CD4-positive, alpha-beta T cell treated with Interleukin-10 for 1 hour (primary cell): Measurements from ENCODE around the gene TLL2.
A peak's percentile ranks its signal among the peaks of the same experiment; 100 is the strongest.
"Not testable (repeated sequence)": the region's sequence is repeated elsewhere in the genome, so short reads cannot be mapped to it uniquely, and the experiment has no call there.

Experiments
- DNase-seq: peaks from one replicate; pipeline ENCODE4 v3.0.0-alpha.2; 2020

The TLL2 gene

GRCh38 chr10:96513698-96514561 is at the start of gene TLL2:
Gene TLL2 (minus strand): TSS chr10:96513926. CDS start chr10:96513685, 241 bp downstream.
- peak; percentile 54 for DNase-seq

DNA sequence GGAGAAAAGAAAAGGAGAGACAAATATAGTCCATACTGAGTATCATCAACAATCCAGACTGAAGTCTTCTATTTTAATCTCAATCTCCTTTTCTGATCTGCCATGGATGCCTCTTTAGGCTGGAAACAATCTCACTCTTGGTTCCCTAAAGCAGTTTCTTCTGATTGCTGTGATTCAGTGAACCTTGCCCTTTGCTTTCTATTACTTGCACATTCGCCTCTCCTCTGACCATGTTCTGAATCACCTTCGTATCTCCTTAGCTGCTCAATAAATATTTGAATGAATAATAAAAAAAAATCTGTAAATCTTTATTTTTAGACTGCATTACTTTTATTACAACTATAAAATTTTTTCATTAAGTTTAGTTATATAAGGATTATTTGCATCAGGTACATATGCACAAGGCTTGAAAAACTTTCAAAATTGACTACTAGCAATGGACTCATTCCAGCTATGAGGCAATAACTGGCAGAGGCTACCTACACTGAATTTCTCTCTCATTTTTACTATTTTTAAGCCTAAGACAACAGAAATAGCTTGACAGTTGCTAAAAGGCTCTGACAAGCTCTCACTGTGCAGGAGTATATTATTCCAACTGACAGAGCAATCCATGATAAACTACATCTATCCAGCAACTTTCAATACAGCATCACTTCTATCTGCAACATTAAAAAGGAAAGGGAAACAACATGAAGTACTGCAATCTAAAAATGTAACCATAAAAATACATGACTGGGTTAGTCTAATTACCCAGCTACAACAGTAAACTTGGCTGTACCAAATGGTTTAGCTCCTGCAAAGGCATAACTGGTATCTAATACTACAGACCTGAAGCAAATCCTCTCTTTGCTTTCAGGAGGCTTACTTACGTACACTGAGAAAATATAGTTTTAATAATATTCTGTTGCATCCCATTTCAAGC is 47.5 kb upstream of the TLL2 start:
- DNase-seq = no peak

DNA sequence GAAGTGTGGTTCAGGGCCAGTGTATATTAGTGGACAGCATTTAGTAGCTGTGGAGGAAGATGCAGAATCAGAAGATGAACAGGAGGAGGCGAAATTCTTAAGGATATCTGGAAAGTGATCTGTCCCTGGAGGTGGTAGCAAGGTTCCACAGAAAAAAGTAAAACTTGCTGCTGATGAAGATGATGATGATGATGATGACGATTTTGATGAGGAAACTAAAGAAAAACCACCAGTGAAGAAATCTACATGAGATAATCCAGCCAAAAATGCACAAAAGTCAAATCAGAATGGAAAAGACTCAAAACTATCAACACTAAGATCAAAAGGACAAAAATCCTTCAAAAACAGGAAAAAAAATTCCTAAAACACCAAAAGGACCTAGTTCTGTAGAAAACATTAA is 46.8 kb upstream of the TLL2 start:
- DNase-seq = no peak

DNA sequence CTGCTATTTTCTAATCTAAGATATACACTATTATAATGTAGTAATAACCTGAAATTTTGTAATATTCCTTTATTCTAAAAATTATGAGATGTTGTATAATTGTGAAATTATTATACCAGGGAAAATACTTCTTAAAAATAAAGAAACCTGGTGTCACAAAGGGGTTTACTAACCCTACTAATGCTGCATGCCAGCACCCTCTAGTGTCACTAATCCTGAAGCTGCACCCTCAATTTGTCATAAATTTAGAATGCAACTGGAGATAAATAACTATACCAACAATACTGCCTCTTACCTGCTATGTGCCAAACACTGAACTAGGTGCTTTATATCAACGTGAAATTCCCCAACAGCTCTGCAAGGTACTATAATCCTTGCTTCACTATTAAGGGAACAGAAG is 42.3 kb upstream of the TLL2 start:
- peak; percentile 8 for DNase-seq

- no peak for DNase-seq
Observed at GRCh38 chr10:96555330-96555729, 41.6 kb upstream of the TLL2 start.

DNA sequence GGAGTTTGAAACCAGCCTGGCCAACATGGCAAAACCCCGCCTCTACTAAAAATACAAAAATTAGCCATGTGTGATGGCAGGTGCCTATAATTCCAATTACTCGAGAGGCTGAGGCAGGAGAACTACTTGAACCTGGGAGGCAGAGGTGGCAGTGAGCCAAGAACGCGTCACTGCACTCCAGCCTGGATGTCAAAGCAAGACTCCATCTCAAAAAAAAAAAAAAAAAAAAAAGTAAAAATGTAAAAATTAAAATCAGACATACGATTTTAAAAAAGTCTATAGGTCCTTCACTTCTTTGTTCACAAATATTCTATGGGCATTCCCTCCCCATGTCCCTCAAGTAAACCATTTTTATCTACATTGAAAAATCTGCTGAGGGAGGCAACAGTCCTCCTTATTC is 34.9 kb upstream of the TLL2 start:
- no peak for DNase-seq

DNA sequence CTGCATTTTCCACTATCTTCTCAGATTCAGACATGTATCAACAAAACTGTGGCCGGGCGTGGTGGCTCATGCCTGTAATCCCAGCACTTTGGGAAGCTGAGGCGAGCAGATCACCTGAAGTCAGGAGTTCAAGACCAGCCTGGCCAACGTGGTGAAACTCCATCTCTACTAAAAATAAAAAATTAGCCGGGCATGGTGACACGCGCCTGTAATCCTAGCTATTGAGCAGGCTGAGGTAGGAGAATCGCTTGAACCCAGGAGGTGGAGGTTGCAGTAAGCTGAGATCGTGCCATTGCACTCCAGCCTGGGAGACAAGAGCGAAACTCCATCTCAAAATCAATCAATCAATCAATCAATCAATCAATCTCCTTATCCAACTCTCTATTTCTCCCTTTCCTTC is 31.8 kb upstream of the TLL2 start:
- not testable (repeated sequence) for DNase-seq

DNA sequence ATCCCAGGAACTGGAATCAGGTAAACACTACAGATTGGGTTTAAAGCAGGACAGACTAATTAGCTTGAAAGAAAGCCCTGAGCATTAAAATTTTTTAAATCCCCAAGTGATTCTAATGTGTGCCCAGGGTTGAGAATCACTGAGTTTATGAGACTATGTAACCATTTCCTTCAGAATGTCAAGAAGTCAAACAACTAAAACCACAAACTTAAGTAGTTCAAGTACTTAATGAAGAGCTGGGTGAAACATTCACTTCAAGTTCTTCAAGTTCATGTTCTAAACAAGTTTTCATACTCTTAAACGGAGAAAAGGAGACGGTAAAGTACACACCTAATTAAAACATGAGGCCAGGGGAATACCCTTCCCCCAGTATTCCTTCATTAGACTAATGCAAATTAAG is 28.2 kb upstream of the TLL2 start:
- DNase-seq = no peak

- DNase-seq = no peak
Observed at GRCh38 chr10:96540240-96540639, 26.5 kb upstream of the TLL2 start.

- DNase-seq = no peak
Observed at GRCh38 chr10:96538683-96539082, 25.0 kb upstream of the TLL2 start.

DNA sequence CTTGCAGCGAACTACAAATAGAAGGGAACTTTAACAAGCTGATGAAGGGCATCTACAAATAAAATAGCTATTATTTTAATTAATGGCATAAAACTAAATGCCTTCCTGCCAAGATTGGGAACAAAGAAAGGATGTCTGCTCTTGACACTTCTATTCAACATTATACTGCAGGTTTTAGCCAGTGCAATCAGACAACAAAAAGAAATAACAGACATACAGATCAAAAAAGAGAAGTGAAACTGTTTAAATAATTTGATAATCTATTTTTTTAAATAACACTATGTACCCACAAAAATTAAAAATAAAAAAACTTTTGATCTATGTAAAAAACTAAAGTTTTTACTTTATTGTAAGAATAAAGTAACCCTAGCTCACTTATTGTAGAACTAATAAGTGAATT is 22.4 kb upstream of the TLL2 start:
- DNase-seq = no peak

DNA sequence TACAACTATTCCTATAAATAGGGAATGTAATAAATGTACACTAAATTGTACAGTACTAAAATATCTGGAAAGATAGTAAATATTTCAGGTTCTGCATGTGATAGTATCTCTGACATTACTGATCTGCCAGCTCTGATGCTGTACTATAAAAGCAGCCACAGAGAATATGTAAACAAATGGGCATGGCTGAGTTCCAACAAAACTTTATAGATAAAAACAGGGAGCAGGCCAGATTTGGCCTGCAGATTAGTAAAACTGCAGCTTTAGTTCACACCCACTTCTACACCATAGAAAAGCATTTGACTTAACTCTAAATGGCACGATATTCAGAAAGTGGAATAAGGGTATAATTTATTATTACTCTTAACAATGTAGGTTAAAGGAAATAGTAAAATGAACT is 18.8 kb upstream of the TLL2 start:
- DNase-seq = no peak

DNA sequence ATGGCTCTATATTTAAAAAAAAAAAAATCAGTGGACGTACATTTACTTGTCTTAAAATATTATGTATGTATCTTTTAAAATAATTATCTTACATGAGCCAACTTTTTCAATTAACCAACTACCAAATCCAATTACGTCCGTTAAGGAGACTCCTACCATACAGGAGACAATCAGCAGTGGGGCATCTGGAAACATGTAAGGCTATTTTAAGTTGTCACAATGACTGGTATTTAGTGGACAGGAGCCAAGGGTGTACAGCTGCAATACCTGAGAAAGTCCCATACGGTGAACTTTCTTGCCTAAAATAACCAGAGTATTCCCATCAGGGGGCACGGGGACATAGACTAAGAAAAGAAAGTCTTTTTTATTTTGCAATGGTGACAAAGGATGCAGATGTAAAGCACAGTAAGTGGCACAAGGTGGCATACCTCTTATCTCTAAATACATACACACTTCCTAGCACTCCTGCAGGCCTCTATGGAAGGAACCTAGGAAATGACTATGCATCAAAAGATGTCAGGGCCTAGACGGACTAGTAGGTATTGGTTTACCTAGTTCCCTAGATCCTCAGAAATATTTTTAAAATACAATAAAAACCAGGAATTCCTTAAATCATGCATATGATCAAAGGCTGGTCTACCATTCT is 16.0 kb upstream of the TLL2 start:
- no peak for DNase-seq

GRCh38 chr10:96524741-96525140 is 11.0 kb upstream of the TLL2 start:
- no peak for DNase-seq

DNA sequence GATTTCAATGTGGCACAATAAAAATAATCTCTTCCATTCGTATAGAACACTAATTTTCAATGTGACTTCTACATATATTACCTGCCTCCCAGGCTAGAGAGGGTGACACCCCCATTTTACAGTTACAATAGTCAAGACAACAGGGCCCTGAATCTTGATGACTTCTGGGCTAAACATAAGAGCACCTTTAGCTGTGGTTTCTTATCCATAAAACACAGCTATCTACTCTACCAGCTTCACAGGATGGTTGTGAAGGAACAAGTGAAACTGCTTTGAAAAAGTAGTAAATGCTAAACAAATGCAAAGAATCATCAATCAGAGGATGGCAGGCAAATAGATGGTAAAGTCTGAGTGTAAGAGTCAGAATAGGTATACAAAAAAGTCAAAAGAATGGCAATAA is 3.6 kb upstream of the TLL2 start:
- DNase-seq = no peak

DNA sequence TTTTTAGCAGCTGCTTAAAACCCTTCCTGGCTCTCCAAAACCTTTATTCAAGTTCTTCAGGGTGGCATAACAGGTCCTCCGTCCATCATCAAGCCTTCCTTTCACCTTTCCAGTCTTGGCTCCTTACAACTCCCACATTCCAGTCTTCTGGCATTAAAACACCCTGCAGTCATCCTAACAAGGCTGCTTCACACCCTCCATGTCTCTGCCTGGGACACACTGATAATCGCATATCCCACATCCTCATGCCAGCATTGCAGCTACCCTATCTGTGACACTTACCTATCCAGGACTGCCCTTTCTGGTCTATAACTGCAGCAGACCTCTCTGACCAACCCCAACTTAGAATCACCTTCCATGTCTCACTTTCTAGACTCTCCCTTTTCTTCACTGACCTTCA is 2.6 kb upstream of the TLL2 start:
- DNase-seq = no peak

DNA sequence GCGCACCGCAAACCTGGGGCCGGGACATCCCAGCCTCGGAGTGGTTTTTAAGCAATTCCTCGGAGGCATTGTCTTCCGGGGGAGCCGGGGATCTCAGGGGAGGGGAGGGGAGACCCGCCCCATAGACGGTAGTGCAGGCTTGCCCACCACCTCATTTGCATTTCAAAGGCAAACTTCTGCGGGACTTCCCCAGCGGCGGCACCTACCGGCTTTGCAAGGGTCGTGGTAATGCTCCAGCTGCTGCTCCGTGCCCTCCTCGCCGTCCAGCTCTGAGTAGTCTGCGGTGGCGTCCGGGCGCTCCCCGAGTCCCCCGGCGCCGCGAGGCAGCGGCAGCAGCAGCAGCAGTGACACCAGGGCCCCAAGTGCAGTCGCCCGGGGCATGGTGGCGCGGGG is 425 bp downstream of the TLL2 start:
- DNase-seq = peak; percentile 41

- no peak for DNase-seq
Observed at GRCh38 chr10:96512524-96513304, 1.0 kb downstream of the TLL2 start.

- peak; percentile 16 for DNase-seq
Observed at GRCh38 chr10:96511044-96511945, 2.4 kb downstream of the TLL2 start.

GRCh38 chr10:96509017-96509641 is 4.6 kb downstream of the TLL2 start:
- no peak for DNase-seq

- DNase-seq = no peak
Observed at GRCh38 chr10:96507044-96507443, 6.7 kb downstream of the TLL2 start.
